B cell (primary cell): ENCODE measurements around the gene FXYD2.

ENCODE experiments used
- EZH2 ChIP-seq: IDR thresholded peaks from 2 replicates; pipeline ENCODE4 v1.6.1; 2012; ENCODE audit warnings: borderline replicate concordance, low read depth, mild to moderate bottlenecking, moderate library complexity, low read length; ENCODE audit not compliant: insufficient read depth, poor library complexity, severe bottlenecking
- TF ChIP-seq, protein P1 (sequence below): fragments of 200-600 bp; IDR thresholded peaks from one replicate; pipeline ENCODE4 v1.8.0; 2022; ENCODE audit warnings: antibody characterized with exemption, mild to moderate bottlenecking

DNA sequence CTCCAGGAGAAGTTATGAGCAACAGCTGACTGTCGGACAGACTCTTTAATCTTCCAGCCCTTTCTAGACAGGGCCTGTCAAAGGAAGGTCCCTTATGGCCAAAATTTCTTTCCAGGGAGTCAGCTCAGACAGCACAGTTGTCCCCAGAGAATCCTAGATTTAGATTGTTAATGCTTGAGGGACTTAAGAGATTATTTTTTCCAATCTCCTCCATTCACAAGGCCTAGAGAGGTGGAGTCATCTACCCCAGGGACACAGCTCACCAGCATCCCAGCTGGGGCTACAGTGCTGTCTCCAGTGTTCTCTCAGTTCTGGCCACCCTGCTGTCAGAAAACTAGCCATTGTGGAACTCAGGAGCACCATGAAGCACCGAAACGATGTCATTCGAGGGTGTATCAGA, 35.3 kb downstream of the FXYD2 start:
- no peak for TF ChIP-seq EZH2
- TF ChIP-seq, protein P1, sequence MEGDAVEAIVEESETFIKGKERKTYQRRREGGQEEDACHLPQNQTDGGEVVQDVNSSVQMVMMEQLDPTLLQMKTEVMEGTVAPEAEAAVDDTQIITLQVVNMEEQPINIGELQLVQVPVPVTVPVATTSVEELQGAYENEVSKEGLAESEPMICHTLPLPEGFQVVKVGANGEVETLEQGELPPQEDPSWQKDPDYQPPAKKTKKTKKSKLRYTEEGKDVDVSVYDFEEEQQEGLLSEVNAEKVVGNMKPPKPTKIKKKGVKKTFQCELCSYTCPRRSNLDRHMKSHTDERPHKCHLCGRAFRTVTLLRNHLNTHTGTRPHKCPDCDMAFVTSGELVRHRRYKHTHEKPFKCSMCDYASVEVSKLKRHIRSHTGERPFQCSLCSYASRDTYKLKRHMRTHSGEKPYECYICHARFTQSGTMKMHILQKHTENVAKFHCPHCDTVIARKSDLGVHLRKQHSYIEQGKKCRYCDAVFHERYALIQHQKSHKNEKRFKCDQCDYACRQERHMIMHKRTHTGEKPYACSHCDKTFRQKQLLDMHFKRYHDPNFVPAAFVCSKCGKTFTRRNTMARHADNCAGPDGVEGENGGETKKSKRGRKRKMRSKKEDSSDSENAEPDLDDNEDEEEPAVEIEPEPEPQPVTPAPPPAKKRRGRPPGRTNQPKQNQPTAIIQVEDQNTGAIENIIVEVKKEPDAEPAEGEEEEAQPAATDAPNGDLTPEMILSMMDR = no peak
